Breast epithelium (tissue), 4 donors: Measurements from ENCODE around the gene POLR2I. TPM values are rescaled to one million over a fixed set of nuclear protein-coding genes. Genes with fewer than 3 reads are reported as not detected.
A peak's percentile ranks its signal among the peaks of the same experiment; 100 is the strongest.

Experiments used
- DNase-seq, 2 donors: peaks; one replicate each; pipeline ENCODE4 v3.0.0-alpha.2; 2019; ENCODE audit warnings: low spot score in 2 of 2
- H3K27ac ChIP-seq, 2 donors: fragments of 200-600 bp; sonication (generic) in 1 of 2; one replicate each; pipeline ENCODE4 v1.5.1; 2016 to 2019; ENCODE audit warnings: mild to moderate bottlenecking in 1 of 2
- H3K27me3 ChIP-seq, 2 donors: fragments of 200-600 bp; sonication (generic) in 1 of 2; one replicate each; pipeline versions ENCODE4 v1.5.1 to v1.6.0; 2017 to 2019; ENCODE audit warnings: control low read depth in 1 of 2, mild to moderate bottlenecking in 1 of 2
- H3K36me3 ChIP-seq: fragments of 200-600 bp; one replicate; pipeline ENCODE4 v1.5.1; 2019
- H3K4me1 ChIP-seq, 2 donors: fragments of 200-600 bp; sonication (generic); one replicate each; pipeline ENCODE4 v1.5.1; 2016 to 2019; ENCODE audit warnings: control low read depth in 1 of 2
- H3K4me3 ChIP-seq, 3 donors: fragments of 200-600 bp; sonication (generic); 1 replicate in 2 of 3; 2 replicates in 1 of 3; pipeline ENCODE4 v1.5.1; 2016 to 2019; ENCODE audit warnings: mild to moderate bottlenecking in 3 of 3, moderate library complexity in 2 of 3
- H3K9me3 ChIP-seq, 2 donors: fragments of 200-600 bp; sonication (generic) in 1 of 2; one replicate each; pipeline ENCODE4 v1.5.1; 2016 to 2019; ENCODE audit warnings: control low read depth in 1 of 2
- POLR2A ChIP-seq: fragments of 450-650 bp; IDR thresholded peaks from one replicate; pipeline ENCODE4 v1.6.1; 2016; ENCODE audit warnings: antibody characterized with exemption, mild to moderate bottlenecking, moderate library complexity
- POLR2AphosphoS5 ChIP-seq, 3 donors: sonication (generic); formaldehyde crosslinking; IDR thresholded peaks; one replicate each; pipeline ENCODE4 v1.6.1; 2017; ENCODE audit warnings: antibody characterized with exemption in 3 of 3
- intact Hi-C: fragments of 100-400 bp; cut with DNase I; formaldehyde crosslinking; loops from one replicate; pipeline ENCODE4 v1.15.1; 2023; ENCODE audit warnings: low total_unique reads
- total RNA-seq, 3 donors: library from RNA; depleted of rRNA; stranded (reverse); fragments of >200 nt; gene quantifications; one replicate each; pipeline ENCODE4 v1.1.0, GENCODE V29; 2016
- TF ChIP-seq, protein P1 (sequence below), 3 donors: fragments of 450-650 bp; IDR thresholded peaks; one replicate each; pipeline ENCODE4 v1.5.1; 2016 to 2017; ENCODE audit warnings: antibody characterized with exemption in 3 of 3, mild to moderate bottlenecking in 3 of 3, moderate library complexity in 3 of 3

POLR2I gene
- total RNA-seq, 3 donors from 2014 or later: 44.2 to 68.2 (median 58.2) TPM

DNA sequence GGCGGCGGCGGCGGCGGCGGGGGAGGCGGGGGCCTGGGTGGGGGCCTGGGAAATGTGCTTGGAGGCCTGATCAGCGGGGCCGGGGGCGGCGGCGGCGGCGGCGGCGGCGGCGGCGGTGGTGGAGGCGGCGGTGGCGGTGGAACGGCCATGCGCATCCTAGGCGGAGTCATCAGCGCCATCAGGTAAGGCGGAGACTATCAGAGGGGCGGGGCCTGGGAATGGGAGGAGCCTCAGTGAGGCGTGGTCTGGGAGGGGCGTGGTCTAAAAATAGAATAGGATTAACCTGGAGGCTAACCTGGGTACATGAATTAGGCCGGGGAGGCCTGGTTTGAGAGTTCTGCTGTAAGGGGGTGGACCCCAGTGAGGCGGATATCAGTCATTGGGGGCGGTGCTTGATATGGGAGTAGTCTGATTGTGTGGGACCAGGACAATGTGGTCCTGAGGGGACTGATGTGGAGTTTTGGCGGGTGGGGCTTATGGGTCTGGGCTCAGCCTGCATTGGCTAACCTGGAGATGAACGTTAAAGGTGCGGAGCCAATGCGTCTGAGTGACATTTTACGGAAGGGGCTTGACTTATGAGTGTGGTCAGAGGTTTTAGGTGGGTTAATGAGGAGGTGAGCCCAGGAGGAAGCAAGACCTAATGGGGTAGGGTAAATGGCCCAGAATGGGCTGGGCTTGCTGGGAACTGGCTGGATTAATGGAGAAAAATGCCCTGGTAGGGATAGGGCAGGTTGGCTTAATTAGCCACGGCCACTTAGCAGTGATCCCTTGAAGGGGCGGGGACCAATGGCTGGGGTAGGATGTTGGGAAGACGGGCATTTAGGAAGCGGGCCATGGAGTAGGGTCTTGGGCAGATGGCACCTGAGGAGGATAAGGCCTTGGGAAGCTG is 26.6 kb upstream of the POLR2I start:
- Histone ChIP-seq H3K27me3 (no peaks in the 10 kb centered on the region), H3K36me3 (peaks cover 5% of the 10 kb centered on the region), H3K27ac (peak overlapping the region; percentile 97 to 100), H3K4me1 (peaks cover 0 to 4% of the 10 kb centered on the region in 2 donors), H3K4me3 (peak overlapping the region; percentile 87 to 96 (median 89)), H3K9me3 (no peaks in the 10 kb centered on the region)
- intact Hi-C loops: loop anchor here (5.0 kb wide), 1 partner anchor 874 kb away; the partner anchor contains the start of gene USF2
- peak; percentile 83 to 89 for DNase-seq
- TF ChIP-seq POLR2A: no peak
- TF ChIP-seq, protein P1, sequence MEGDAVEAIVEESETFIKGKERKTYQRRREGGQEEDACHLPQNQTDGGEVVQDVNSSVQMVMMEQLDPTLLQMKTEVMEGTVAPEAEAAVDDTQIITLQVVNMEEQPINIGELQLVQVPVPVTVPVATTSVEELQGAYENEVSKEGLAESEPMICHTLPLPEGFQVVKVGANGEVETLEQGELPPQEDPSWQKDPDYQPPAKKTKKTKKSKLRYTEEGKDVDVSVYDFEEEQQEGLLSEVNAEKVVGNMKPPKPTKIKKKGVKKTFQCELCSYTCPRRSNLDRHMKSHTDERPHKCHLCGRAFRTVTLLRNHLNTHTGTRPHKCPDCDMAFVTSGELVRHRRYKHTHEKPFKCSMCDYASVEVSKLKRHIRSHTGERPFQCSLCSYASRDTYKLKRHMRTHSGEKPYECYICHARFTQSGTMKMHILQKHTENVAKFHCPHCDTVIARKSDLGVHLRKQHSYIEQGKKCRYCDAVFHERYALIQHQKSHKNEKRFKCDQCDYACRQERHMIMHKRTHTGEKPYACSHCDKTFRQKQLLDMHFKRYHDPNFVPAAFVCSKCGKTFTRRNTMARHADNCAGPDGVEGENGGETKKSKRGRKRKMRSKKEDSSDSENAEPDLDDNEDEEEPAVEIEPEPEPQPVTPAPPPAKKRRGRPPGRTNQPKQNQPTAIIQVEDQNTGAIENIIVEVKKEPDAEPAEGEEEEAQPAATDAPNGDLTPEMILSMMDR (IDR thresholded peaks at IDR 0.05): no peak
- TF ChIP-seq POLR2AphosphoS5 (IDR thresholded peaks at IDR 0.05): peak in 1 of 3 donors; percentile 55

DNA sequence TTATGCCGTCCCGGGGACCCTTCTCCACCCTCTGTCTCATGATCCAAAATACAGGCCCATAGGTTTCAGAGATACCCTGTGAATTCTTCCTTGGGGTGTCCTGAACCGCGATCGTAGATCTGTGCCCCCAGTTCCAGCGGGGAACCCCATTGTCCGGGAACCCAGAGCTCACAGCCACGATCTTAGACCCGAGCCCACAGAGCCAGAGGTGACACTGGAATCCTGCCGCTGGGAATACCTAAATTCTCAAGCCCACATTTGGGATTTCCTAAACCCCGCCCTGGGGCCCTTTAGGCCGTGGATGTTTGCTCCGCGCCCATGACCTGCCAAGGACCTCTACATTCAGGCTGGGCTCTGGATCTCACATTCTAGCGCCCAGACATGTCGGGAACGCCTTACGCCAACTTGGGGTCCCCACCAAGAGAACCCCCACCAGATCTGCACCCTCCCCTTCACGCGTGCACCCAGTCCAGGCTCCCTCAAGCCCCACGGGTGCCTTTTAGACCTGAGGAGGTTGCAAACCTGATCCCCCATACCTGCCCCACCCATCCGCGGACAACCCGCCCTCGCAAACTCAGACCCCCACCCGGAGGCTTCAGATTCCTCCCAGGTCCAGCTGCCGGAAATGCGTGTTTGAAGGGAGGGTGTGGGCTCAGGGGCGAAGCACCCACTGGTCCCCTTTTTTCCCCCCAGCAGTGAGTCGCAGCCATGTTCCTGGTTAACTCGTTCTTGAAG is 25.8 kb upstream of the POLR2I start:
- H3K4me3 ChIP-seq: peak overlapping the region; percentile 87 to 96 (median 89)
- peak in 1 of 2 donors; percentile 44 for DNase-seq
- intact Hi-C loops: loop anchor here (5.0 kb wide), 1 partner anchor 873 kb away; the partner anchor contains the start of gene USF2
- no peaks in the 10 kb centered on the region for H3K36me3 ChIP-seq
- no peaks in the 10 kb centered on the region for H3K9me3 ChIP-seq
- H3K4me1 ChIP-seq: peaks cover 0 to 4% of the 10 kb centered on the region in 2 donors
- TF ChIP-seq, protein P1 (IDR thresholded peaks at IDR 0.05): no peak
- no peak for TF ChIP-seq POLR2AphosphoS5 (IDR thresholded peaks at IDR 0.05)
- no peak for TF ChIP-seq POLR2A
- H3K27ac ChIP-seq: peak overlapping the region; percentile 97 to 100
- no peaks in the 10 kb centered on the region for H3K27me3 ChIP-seq

DNA sequence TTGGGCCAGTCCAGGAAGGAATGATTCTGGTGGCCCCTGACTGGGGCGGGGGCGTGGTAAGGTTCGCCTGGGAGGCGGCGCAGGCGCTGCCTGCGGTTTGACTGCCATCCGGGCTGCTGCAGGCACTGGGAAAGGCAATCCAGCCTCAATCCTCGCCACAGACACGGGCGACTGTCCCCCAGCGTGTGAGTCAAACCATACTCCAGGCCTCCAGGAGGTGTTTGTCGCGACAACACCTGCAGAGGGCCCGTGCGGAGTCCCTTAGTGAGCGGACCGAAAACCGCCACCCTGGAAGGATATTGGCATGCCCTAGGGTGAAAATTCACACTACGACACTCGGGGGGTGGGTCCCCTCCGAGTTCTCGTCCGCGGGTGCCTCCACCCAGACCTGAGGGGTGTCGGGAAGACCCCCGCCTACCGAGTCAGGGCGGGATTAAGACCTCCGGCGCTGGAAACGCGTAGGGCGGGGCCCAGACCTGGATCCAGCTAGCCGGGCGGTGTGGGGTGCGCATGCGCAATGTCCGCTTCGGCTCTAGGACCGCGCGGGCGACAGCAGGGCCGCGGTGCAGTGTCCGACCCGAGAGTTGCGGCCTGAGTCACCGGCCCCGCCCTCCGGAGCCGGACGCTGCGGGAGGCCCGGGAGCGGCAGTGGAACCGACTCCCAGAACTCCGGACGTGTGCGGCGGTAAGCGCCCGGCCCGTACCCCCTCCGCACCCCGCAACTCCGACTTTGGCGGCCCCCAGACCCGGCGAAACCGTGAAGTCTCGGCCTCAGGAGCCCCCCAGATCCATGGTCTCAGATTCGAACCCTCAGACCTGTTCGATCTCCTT is 25.0 kb upstream of the POLR2I start, which contains the start of gene CAPNS1:
Gene CAPNS1, plus strand, starts transcription at position 594 of the 831 bp plus-strand sequence. CDS start 946 bp downstream, outside the sequence.
- no peaks in the 10 kb centered on the region for H3K27me3 ChIP-seq
- intact Hi-C loops: loop anchor here (5.0 kb wide), 1 partner anchor 872 kb away; the partner anchor contains the start of gene USF2
- no peaks in the 10 kb centered on the region for H3K36me3 ChIP-seq
- peaks cover 0 to 4% of the 10 kb centered on the region in 2 donors for H3K4me1 ChIP-seq
- peak within 1 kb of the TSS; percentile 87 to 96 (median 89) for H3K4me3 ChIP-seq
- TF ChIP-seq, protein P1 (IDR thresholded peaks at IDR 0.05): no peak
- peak; percentile 91 for TF ChIP-seq POLR2A
- peak; percentile 61 to 93 (median 80) for TF ChIP-seq POLR2AphosphoS5 (IDR thresholded peaks at IDR 0.05)
- no peaks in the 10 kb centered on the region for H3K9me3 ChIP-seq
- peak; percentile 95 to 96 for DNase-seq
- H3K27ac ChIP-seq: peak within 1 kb of the TSS; percentile 97 to 100

DNA sequence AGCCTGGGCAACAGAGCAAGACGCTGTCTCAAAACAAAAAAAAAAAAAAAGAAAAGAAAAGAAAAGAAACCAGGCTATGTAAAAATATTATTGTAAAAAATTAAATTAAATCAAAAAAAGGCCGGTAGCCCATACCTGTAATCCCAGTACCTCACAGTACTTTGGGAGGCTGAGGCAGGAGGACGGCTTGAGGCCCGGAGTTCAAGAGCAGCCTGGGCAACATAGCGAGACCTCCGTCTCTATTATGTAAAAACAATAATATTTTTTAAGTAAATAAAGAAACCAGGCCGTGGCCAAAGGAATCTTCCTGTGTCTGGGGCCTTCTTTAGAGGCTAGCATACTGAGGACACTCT is 24.4 kb upstream of the POLR2I start:
- Histone ChIP-seq H3K4me3 (peak overlapping the region; percentile 87 to 96 (median 89)), H3K36me3 (no peaks in the 10 kb centered on the region), H3K27ac (peak overlapping the region; percentile 97 to 100), H3K9me3 (no peaks in the 10 kb centered on the region), H3K27me3 (no peaks in the 10 kb centered on the region), H3K4me1 (peaks cover 0 to 4% of the 10 kb centered on the region in 2 donors)
- DNase-seq: no peak
- intact Hi-C loops: no loop called here
- TF ChIP-seq, protein P1 (IDR thresholded peaks at IDR 0.05): no peak
- TF ChIP-seq POLR2A (no peak), POLR2AphosphoS5 (IDR thresholded peaks at IDR 0.05) (no peak)
